GM23338 (cell line): Measurements from ENCODE around the gene ETV5. TPM values are rescaled to one million over a fixed set of nuclear protein-coding genes. Genes with fewer than 3 reads are reported as not detected.

ENCODE experiments used
- ATAC-seq: fragments of 200-7000 bp; cut with Tn5 transposase; 3 replicates; pipeline ENCODE4 v1.9.1; 2020
- DNase-seq: peaks from one replicate; pipeline ENCODE4 v3.0.0-alpha.2; 2015; ENCODE audit warnings: low spot score
- H2AFZ ChIP-seq: fragments of 200-600 bp; sonication (generic); 2 replicates; pipeline ENCODE4 v1.8.0; 2016; ENCODE audit warnings: antibody characterized with exemption, mild to moderate bottlenecking, moderate library complexity
- H3F3A ChIP-seq: fragments of 200-600 bp; sonication (generic); replicated peaks from 2 replicates; pipeline ENCODE4 v1.8.0; 2017; ENCODE audit warnings: antibody characterized with exemption, mixed run types, low read depth
- H3K27ac ChIP-seq: fragments of 200-600 bp; sonication (generic); 2 replicates; pipeline ENCODE4 v1.6.1; 2016; ENCODE audit warnings: low read depth
- H3K27me3 ChIP-seq: fragments of 200-600 bp; sonication (generic); 2 replicates; pipeline ENCODE4 v1.8.0; 2016; ENCODE audit warnings: mild to moderate bottlenecking, mixed run types, moderate library complexity; ENCODE audit not compliant: insufficient read depth
- H3K36me3 ChIP-seq: fragments of 200-600 bp; sonication (generic); 2 replicates; pipeline ENCODE4 v1.8.0; 2016; ENCODE audit warnings: mild to moderate bottlenecking; ENCODE audit not compliant: insufficient read depth
- H3K4me1 ChIP-seq: fragments of 200-600 bp; sonication (generic); 2 replicates; pipeline ENCODE4 v1.8.0; 2016; ENCODE audit warnings: mild to moderate bottlenecking, moderate library complexity; ENCODE audit not compliant: insufficient read depth
- H3K4me2 ChIP-seq: fragments of 200-600 bp; sonication (generic); 2 replicates; pipeline ENCODE4 v1.7.1; 2017; ENCODE audit warnings: mixed run types
- H3K4me3 ChIP-seq: fragments of 200-600 bp; sonication (generic); 2 replicates; pipeline ENCODE4 v1.6.1; 2016; ENCODE audit warnings: mixed run types
- H3K79me2 ChIP-seq: fragments of 200-600 bp; sonication (generic); replicated peaks from 2 replicates; pipeline ENCODE4 v1.8.0; 2017; ENCODE audit warnings: mild to moderate bottlenecking; ENCODE audit not compliant: insufficient read depth
- H3K9me2 ChIP-seq: fragments of 200-600 bp; sonication (generic); 2 replicates; pipeline ENCODE4 v1.8.0; 2017; ENCODE audit not compliant: insufficient read depth
- H4K20me1 ChIP-seq: fragments of 200-600 bp; sonication (generic); replicated peaks from 2 replicates; pipeline ENCODE4 v1.8.0; 2017; ENCODE audit warnings: mild to moderate bottlenecking; ENCODE audit not compliant: insufficient read depth
- H3K27ac Mint-ChIP-seq: 2 replicates; pipeline ENCODE4 v1.8.0; 2020; ENCODE audit warnings: inconsistent platforms, mild to moderate bottlenecking, moderate library complexity, mixed read lengths
- H3K27me3 Mint-ChIP-seq: 3 replicates; pipeline ENCODE4 v1.8.0; 2022; ENCODE audit warnings: low read depth, mild to moderate bottlenecking, moderate library complexity, mixed read lengths, inconsistent platforms; ENCODE audit not compliant: insufficient read depth, poor library complexity
- H3K36me3 Mint-ChIP-seq: 3 replicates; pipeline ENCODE4 v1.8.0; 2021; ENCODE audit warnings: low read depth, mild to moderate bottlenecking, inconsistent platforms, moderate library complexity, mixed read lengths
- H3K4me1 Mint-ChIP-seq: 3 replicates; pipeline ENCODE4 v1.8.0; 2020; ENCODE audit warnings: mild to moderate bottlenecking, inconsistent platforms, mixed read lengths
- H3K4me3 Mint-ChIP-seq: 3 replicates; pipeline ENCODE4 v1.8.0; 2021; ENCODE audit warnings: moderate library complexity, mild to moderate bottlenecking, inconsistent platforms, mixed read lengths
- H3K9me3 Mint-ChIP-seq: 3 replicates; pipeline ENCODE4 v1.8.0; 2020; ENCODE audit warnings: moderate library complexity, mild to moderate bottlenecking, inconsistent platforms, mixed read lengths
- CREB1 ChIP-seq: fragments of 250-450 bp; sonication (Bioruptor Pico); IDR thresholded peaks from 2 replicates; pipeline ENCODE4 v1.5.0; 2020; ENCODE audit warnings: low read depth, mild to moderate bottlenecking, moderate library complexity
- ETS1 ChIP-seq: IDR thresholded peaks from 2 replicates; pipeline ENCODE4 v1.6.1; 2016; ENCODE audit warnings: antibody characterized with exemption
- EZH2 ChIP-seq: fragments of 200-600 bp; sonication (generic); IDR thresholded peaks from one replicate; pipeline ENCODE4 v1.8.0; 2017; ENCODE audit warnings: antibody characterized with exemption, mild to moderate bottlenecking, low read depth; ENCODE audit not compliant: unreplicated experiment
- EZH2phosphoT487 ChIP-seq: fragments of 200-600 bp; sonication (generic); IDR thresholded peaks from one replicate; pipeline ENCODE4 v1.8.1; 2018; ENCODE audit warnings: antibody characterized with exemption; ENCODE audit not compliant: unreplicated experiment
- JUNB ChIP-seq: IDR thresholded peaks from one replicate; pipeline ENCODE4 v1.6.1; 2016; ENCODE audit warnings: antibody characterized with exemption; ENCODE audit not compliant: unreplicated experiment
- NANOG ChIP-seq: IDR thresholded peaks from 2 replicates; pipeline ENCODE4 v1.6.1; 2016; ENCODE audit warnings: antibody characterized with exemption, borderline replicate concordance
- POLR2AphosphoS5 ChIP-seq: IDR thresholded peaks from 2 replicates; pipeline ENCODE4 v1.6.1; 2016; ENCODE audit warnings: antibody characterized with exemption, low read depth
- STAT1 ChIP-seq: IDR thresholded peaks from one replicate; pipeline ENCODE4 v1.6.1; 2016; ENCODE audit warnings: antibody characterized with exemption; ENCODE audit not compliant: unreplicated experiment
- ZNF114 ChIP-seq: fragments of 250-450 bp; sonication (Bioruptor Pico); IDR thresholded peaks from 2 replicates; pipeline ENCODE4 v1.5.0; 2020; ENCODE audit warnings: mild to moderate bottlenecking, moderate library complexity
- ZNF462 ChIP-seq: fragments of 250-450 bp; sonication (Bioruptor Pico); IDR thresholded peaks from 2 replicates; pipeline ENCODE4 v1.5.0; 2020; ENCODE audit warnings: mild to moderate bottlenecking, moderate library complexity
- polyA plus RNA-seq: library from polyadenylated mRNA; unstranded; fragments of >200 nt; fragmentation: Nextera tagmentation; extraction: Ambion mirVana; gene quantifications from 2 replicates; pipeline ENCODE4 v1.2.1, GENCODE V29; 2016
- total RNA-seq: library from RNA; depleted of rRNA; stranded (reverse); fragments of >200 nt; shearing (Covaris generic); gene quantifications from 2 replicates; pipeline ENCODE4 v1.2.3, GENCODE V29; 2014

The ETV5 gene
- total and polyA plus RNA-seq, 2 experiments from 2014 or later: 33.5 to 57.1 TPM

DNA sequence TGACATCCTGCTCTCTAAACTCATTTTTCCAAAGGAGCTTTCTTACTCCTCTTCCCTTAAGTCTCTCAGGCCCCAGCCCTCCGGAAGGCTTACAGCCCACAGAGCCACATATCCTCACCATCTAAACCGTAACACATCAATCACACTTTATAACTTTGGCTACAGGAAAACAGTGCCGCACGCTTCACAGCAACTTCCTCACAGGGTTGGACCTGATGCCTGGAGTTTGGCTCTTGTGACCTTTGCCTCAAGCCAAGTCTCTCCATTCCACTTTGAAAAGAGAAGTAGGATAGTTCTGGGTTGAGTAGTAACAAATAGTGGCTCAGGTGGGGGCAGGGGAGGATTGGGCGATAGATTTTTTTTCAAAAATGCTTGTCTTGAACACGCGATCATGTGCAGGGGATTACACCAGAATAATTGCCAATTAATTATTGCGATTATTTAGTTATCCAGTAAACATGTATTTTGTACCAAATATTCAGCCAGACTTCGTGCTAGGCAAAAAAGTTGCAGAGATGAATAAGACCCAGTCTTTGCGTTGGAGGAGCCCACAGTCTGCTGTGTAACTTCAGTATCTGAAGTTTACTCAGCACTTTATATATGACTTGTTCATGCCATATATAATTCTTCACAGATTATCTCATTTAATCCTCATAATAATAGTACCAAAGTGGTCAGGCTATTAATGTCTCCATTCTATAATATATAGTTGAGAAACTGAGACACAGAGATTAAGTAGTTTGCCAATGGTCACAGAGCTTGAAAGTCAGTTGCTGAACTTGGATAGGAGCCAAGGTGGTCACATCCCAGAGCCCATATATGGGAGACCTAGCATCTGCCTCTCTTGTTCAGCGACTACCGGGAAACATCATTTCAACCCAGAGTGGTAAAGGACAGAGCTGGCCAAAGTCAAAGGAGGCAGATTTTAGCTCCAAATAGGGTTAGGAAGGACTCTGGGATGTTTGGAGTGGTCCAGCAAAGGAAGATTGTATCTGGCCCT is 2.4 kb upstream of the ETV5 start:
- Mint-ChIP-seq H3K27ac (no peak overlapping the region), H3K9me3 (no peaks in the 10 kb centered on the region; the same call in 2 of the 3 replicates), H3K27me3 (peaks cover 59% of the 10 kb centered on the region)

GRCh38 chr3:186109897-186110803 is 1.3 kb upstream of the ETV5 start:
- Mint-ChIP-seq H3K9me3 (no peaks in the 10 kb centered on the region; the same call in 2 of the 3 replicates), H3K36me3 (peaks cover 4% of the 10 kb centered on the region; the same call in 2 of the 3 replicates), H3K27me3 (peaks cover 54% of the 10 kb centered on the region), H3K4me1 (peaks cover 35% of the 10 kb centered on the region), H3K27ac (peak overlapping the region; percentile 92; the same call in 1 of the 2 replicates), H3K4me3 (peak overlapping the region; percentile 94)
- peaks cover 75% of the 10 kb centered on the region for H3K27me3 ChIP-seq
- peak; percentile 76 for DNase-seq
- no peak overlapping the region for H3K27ac ChIP-seq
- H3K4me2 ChIP-seq: peak overlapping the region; percentile 89
- peak overlapping the region; percentile 65 for H3K4me3 ChIP-seq
- H3K79me2 ChIP-seq: peaks cover 24% of the 10 kb centered on the region
- H3K9me2 ChIP-seq: no peaks in the 10 kb centered on the region
- H2AFZ ChIP-seq: peak overlapping the region; percentile 4; the same call in 1 of the 2 replicates
- peaks cover 9% of the 10 kb centered on the region for H3F3A ChIP-seq
- H3K4me1 ChIP-seq: peaks cover 22% of the 10 kb centered on the region
- 0 out of 2 replicates have a peak, but pooled peaks cover 12% of the 10 kb centered on the region for H4K20me1 ChIP-seq
- no peaks in the 10 kb centered on the region for H3K36me3 ChIP-seq
- ATAC-seq: peak; percentile 4; the same call in 2 of the 3 replicates
- TF ChIP-seq ZNF462 (CRISPR knock-in tag) (no peak), EZH2phosphoT487 (no peak), POLR2AphosphoS5 (0 out of 2 replicates have a peak, but pooled peaks have one; percentile 22), ETS1 (no peak), EZH2 (peak; percentile 6), CREB1 (no peak), NANOG (0 out of 2 replicates have a peak, but pooled peaks have one; percentile 6), ZNF114 (CRISPR knock-in tag) (no peak), STAT1 (no peak), JUNB (no peak)

More for the DNA sequence above, 2.4 kb upstream of the ETV5 start:
- TF ChIP-seq STAT1: no peak
- no peak for TF ChIP-seq CREB1
- Histone ChIP-seq H3K9me2 (no peaks in the 10 kb centered on the region), H4K20me1 (0 out of 2 replicates have a peak, but pooled peaks cover 6% of the 10 kb centered on the region), H3F3A (peaks cover 9% of the 10 kb centered on the region), H2AFZ (no peak overlapping the region), H3K4me2 (peak overlapping the region; percentile 89; the same call in 1 of the 2 replicates), H3K36me3 (no peaks in the 10 kb centered on the region), H3K27ac (no peak overlapping the region), H3K4me1 (peaks cover 17% of the 10 kb centered on the region), H3K4me3 (no peak overlapping the region; the same call in 1 of the 2 replicates), H3K79me2 (peaks cover 12% of the 10 kb centered on the region), H3K27me3 (peaks cover 76% of the 10 kb centered on the region)
- Mint-ChIP-seq H3K4me3 (peak overlapping the region; percentile 94), H3K4me1 (peaks cover 27% of the 10 kb centered on the region), H3K36me3 (no peaks in the 10 kb centered on the region)
- ATAC-seq (no peak), DNase-seq (no peak)
